Measurements from ENCODE around the gene TIE1. TPM values are rescaled to one million over a fixed set of nuclear protein-coding genes. Genes with fewer than 3 reads are reported as not detected.

TIE1 gene
- total and polyA plus RNA-seq, 7 donors: 1.2 to 33.8 (median 9.5) TPM

GRCh38 chr1:43284546-43285110, 16.2 kb upstream of the TIE1 start:
- no peak overlapping the region for H3K27ac ChIP-seq
- H3K4me1 ChIP-seq: no peaks in the 10 kb centered on the region
- peak; percentile 32 for DNase-seq
- TF ChIP-seq CTCF (IDR thresholded peaks at IDR 0.05) (no peak), EP300 (IDR thresholded peaks at IDR 0.05) (no peak), POLR2A (IDR thresholded peaks at IDR 0.05) (no peak), POLR2AphosphoS5 (IDR thresholded peaks at IDR 0.05) (no peak)
- H3K4me3 ChIP-seq: peak overlapping the region in 1 of 4 donors; percentile 7
- H3K9me3 ChIP-seq: no peaks in the 10 kb centered on the region
- 15 to 64% methylated on average over 12 of the region's 12 CpGs for WGBS, 2 donors
- intact Hi-C loops (cut with DNase I): no loop called here
- no peaks in the 10 kb centered on the region for H3K36me3 ChIP-seq
- H3K27me3 ChIP-seq: peaks cover 0 to 4% (median 3%) of the 10 kb centered on the region in 3 donors

GRCh38 chr1:43285269-43285990, 15.4 kb upstream of the TIE1 start, which contains the start of gene C1orf210:
Gene C1orf210 (minus strand): TSS chr1:43285581. CDS start chr1:43283270, 2,311 bp downstream.
- DNase-seq: peak; percentile 60
- no peak within 1 kb of the TSS for H3K27ac ChIP-seq
- H3K36me3 ChIP-seq: no peaks in the 10 kb centered on the region
- intact Hi-C loops (cut with DNase I): no loop called here
- TF ChIP-seq POLR2A (IDR thresholded peaks at IDR 0.05): peak in 1 of 2 donors; percentile 48
- TF ChIP-seq EP300 (IDR thresholded peaks at IDR 0.05): no peak
- peak in 1 of 4 experiments; percentile 32 for TF ChIP-seq CTCF (IDR thresholded peaks at IDR 0.05)
- no peak for TF ChIP-seq POLR2AphosphoS5 (IDR thresholded peaks at IDR 0.05)
- H3K27me3 ChIP-seq: peaks cover 0 to 4% (median 3%) of the 10 kb centered on the region in 3 donors
- H3K4me3 ChIP-seq: peak within 1 kb of the TSS in 1 of 4 donors; percentile 7
- no peaks in the 10 kb centered on the region for H3K4me1 ChIP-seq
- no peaks in the 10 kb centered on the region for H3K9me3 ChIP-seq
- WGBS, 2 donors: 10 to 44% methylated on average over 19 of the region's 19 CpGs

GRCh38 chr1:43286115-43286514, 14.7 kb upstream of the TIE1 start:
- intact Hi-C loops (cut with DNase I): no loop called here
- Histone ChIP-seq H3K4me1 (no peaks in the 10 kb centered on the region), H3K9me3 (no peaks in the 10 kb centered on the region), H3K27me3 (peaks cover 0 to 4% (median 3%) of the 10 kb centered on the region in 3 donors), H3K27ac (no peak overlapping the region), H3K4me3 (no peak overlapping the region), H3K36me3 (no peaks in the 10 kb centered on the region)
- TF ChIP-seq CTCF (IDR thresholded peaks at IDR 0.05) (no peak), POLR2AphosphoS5 (IDR thresholded peaks at IDR 0.05) (no peak), POLR2A (IDR thresholded peaks at IDR 0.05) (no peak), EP300 (IDR thresholded peaks at IDR 0.05) (no peak)
- DNase-seq: peak; percentile 35
- WGBS, 2 donors: 53 to 86% methylated on average over 11 of the region's 11 CpGs

GRCh38 chr1:43286533-43286932, 14.2 kb upstream of the TIE1 start:
- H3K27me3 ChIP-seq: peaks cover 0 to 4% (median 3%) of the 10 kb centered on the region in 3 donors
- H3K27ac ChIP-seq: no peak overlapping the region
- H3K9me3 ChIP-seq: no peaks in the 10 kb centered on the region
- no peaks in the 10 kb centered on the region for H3K4me1 ChIP-seq
- 95 to 96% methylated on average over 5 of the region's 5 CpGs for WGBS, 2 donors
- TF ChIP-seq EP300 (IDR thresholded peaks at IDR 0.05): no peak
- no peak for TF ChIP-seq CTCF (IDR thresholded peaks at IDR 0.05)
- no peak for TF ChIP-seq POLR2A (IDR thresholded peaks at IDR 0.05)
- no peak for TF ChIP-seq POLR2AphosphoS5 (IDR thresholded peaks at IDR 0.05)
- H3K4me3 ChIP-seq: no peak overlapping the region
- DNase-seq: no peak
- intact Hi-C loops (cut with DNase I): no loop called here
- no peaks in the 10 kb centered on the region for H3K36me3 ChIP-seq
